ENCODE results near the gene PIWIL4. TPM values are rescaled to one million over a fixed set of nuclear protein-coding genes. Genes with fewer than 3 reads are reported as not detected.
"Not testable (repeated sequence)": the region's sequence is repeated elsewhere in the genome, so short reads cannot be mapped to it uniquely, and the experiment has no call there.

PIWIL4 gene
- polyA plus RNA-seq, 6 donors from 2014 or later: 0.33 to 0.89 (median 0.59) TPM; not detected in 2

GRCh38 chr11:94557992-94558391 is 9.2 kb upstream of the PIWIL4 start:
- no peaks in the 10 kb centered on the region for H3K36me3 Mint-ChIP-seq
- ATAC-seq (ENCODE audit: low read depth in 2 of 2) (no peak), DNase-seq (no peak)
- H3K9me3 Mint-ChIP-seq: no peaks in the 10 kb centered on the region
- no peaks in the 10 kb centered on the region for H3K27me3 Mint-ChIP-seq
- no peak overlapping the region for H3K4me3 Mint-ChIP-seq
- H3K4me1 Mint-ChIP-seq: peaks cover 0 to 6% (median 0%) of the 10 kb centered on the region in 3 donors
- H3K27ac Mint-ChIP-seq: no peak overlapping the region

GRCh38 chr11:94558468-94558867 is 8.7 kb upstream of the PIWIL4 start:
- H3K36me3 Mint-ChIP-seq: no peaks in the 10 kb centered on the region
- H3K9me3 Mint-ChIP-seq: no peaks in the 10 kb centered on the region
- ATAC-seq (ENCODE audit: low read depth in 2 of 2) (no peak), DNase-seq (no peak)
- H3K27ac Mint-ChIP-seq: peak overlapping the region in 1 of 6 donors; percentile 24
- peaks cover 0 to 6% (median 0%) of the 10 kb centered on the region in 3 donors for H3K4me1 Mint-ChIP-seq
- H3K27me3 Mint-ChIP-seq: no peaks in the 10 kb centered on the region
- no peak overlapping the region for H3K4me3 Mint-ChIP-seq

- no peak for DNase-seq
- Mint-ChIP-seq H3K9me3 (no peaks in the 10 kb centered on the region), H3K36me3 (no peaks in the 10 kb centered on the region), H3K27me3 (no peaks in the 10 kb centered on the region), H3K4me1 (peaks cover 0 to 6% (median 0%) of the 10 kb centered on the region in 3 donors), H3K4me3 (no peak overlapping the region), H3K27ac (peak overlapping the region in 2 of 6 donors; percentile 9 to 24)
- ATAC-seq (ENCODE audit: low read depth in 2 of 2): no peak
Measured at GRCh38 chr11:94558932-94559331, 8.2 kb upstream of the PIWIL4 start.

GRCh38 chr11:94559361-94559760 is 7.8 kb upstream of the PIWIL4 start:
- H3K9me3 Mint-ChIP-seq: no peaks in the 10 kb centered on the region
- peaks cover 0 to 6% (median 0%) of the 10 kb centered on the region in 3 donors for H3K4me1 Mint-ChIP-seq
- no peaks in the 10 kb centered on the region for H3K27me3 Mint-ChIP-seq
- no peak for ATAC-seq (ENCODE audit: low read depth in 2 of 2)
- no peak for DNase-seq
- no peaks in the 10 kb centered on the region for H3K36me3 Mint-ChIP-seq
- no peak overlapping the region for H3K27ac Mint-ChIP-seq
- no peak overlapping the region for H3K4me3 Mint-ChIP-seq

GRCh38 chr11:94560834-94561233 is 6.3 kb upstream of the PIWIL4 start:
- Mint-ChIP-seq H3K9me3 (no peaks in the 10 kb centered on the region), H3K4me1 (peaks cover 0 to 6% (median 0%) of the 10 kb centered on the region in 3 donors)
- no peak for ATAC-seq (ENCODE audit: low read depth in 2 of 2)

GRCh38 chr11:94563176-94563847 is 3.9 kb upstream of the PIWIL4 start:
- no peak for ATAC-seq (ENCODE audit: low read depth in 2 of 2)
- H3K27ac Mint-ChIP-seq: peak overlapping the region in 2 of 6 donors; percentile 63 to 67
- H3K27me3 Mint-ChIP-seq: no peaks in the 10 kb centered on the region

More at GRCh38 chr11:94560834-94561233, 6.3 kb upstream of the PIWIL4 start:
- no peaks in the 10 kb centered on the region for H3K27me3 Mint-ChIP-seq
- peak overlapping the region in 1 of 6 donors; percentile 34 for H3K27ac Mint-ChIP-seq
- no peak for DNase-seq
- no peak overlapping the region for H3K4me3 Mint-ChIP-seq
- no peaks in the 10 kb centered on the region for H3K36me3 Mint-ChIP-seq

GRCh38 chr11:94563848-94564467 is 3.2 kb upstream of the PIWIL4 start:
- DNase-seq (no peak), ATAC-seq (ENCODE audit: low read depth in 2 of 2) (no peak)
- Mint-ChIP-seq H3K36me3 (no peaks in the 10 kb centered on the region), H3K9me3 (no peaks in the 10 kb centered on the region), H3K27ac (no peak overlapping the region), H3K4me1 (no peaks in the 10 kb centered on the region), H3K27me3 (no peaks in the 10 kb centered on the region), H3K4me3 (peak overlapping the region in 1 of 8 donors; percentile 47)

More at GRCh38 chr11:94563176-94563847, 3.9 kb upstream of the PIWIL4 start:
- H3K36me3 Mint-ChIP-seq: no peaks in the 10 kb centered on the region
- peaks cover 0 to 4% (median 0%) of the 10 kb centered on the region in 3 donors for H3K4me1 Mint-ChIP-seq
- no peak for DNase-seq
- no peaks in the 10 kb centered on the region for H3K9me3 Mint-ChIP-seq
- peak overlapping the region in 1 of 8 donors; percentile 2 for H3K4me3 Mint-ChIP-seq

- no peak for DNase-seq
- peaks cover 0 to 3% (median 0%) of the 10 kb centered on the region in 7 donors for H3K9me3 Mint-ChIP-seq
- no peak overlapping the region for H3K27ac Mint-ChIP-seq
- H3K27me3 Mint-ChIP-seq: no peaks in the 10 kb centered on the region
- no peaks in the 10 kb centered on the region for H3K4me1 Mint-ChIP-seq
- no peak overlapping the region for H3K4me3 Mint-ChIP-seq
- no peaks in the 10 kb centered on the region for H3K36me3 Mint-ChIP-seq
- no peak for ATAC-seq (ENCODE audit: low read depth in 2 of 2)
Measured at GRCh38 chr11:94568200-94568599, 1.0 kb downstream of the PIWIL4 start.

GRCh38 chr11:94568717-94569116 is 1.5 kb downstream of the PIWIL4 start:
- ATAC-seq (ENCODE audit: low read depth in 2 of 2) (no peak), DNase-seq (no peak)
- no peaks in the 10 kb centered on the region for H3K4me1 Mint-ChIP-seq
- H3K27ac Mint-ChIP-seq: no peak overlapping the region
- no peak overlapping the region for H3K4me3 Mint-ChIP-seq
- H3K9me3 Mint-ChIP-seq: peaks cover 0 to 3% (median 0%) of the 10 kb centered on the region in 7 donors
- no peaks in the 10 kb centered on the region for H3K27me3 Mint-ChIP-seq
- H3K36me3 Mint-ChIP-seq: no peaks in the 10 kb centered on the region

- H3K9me3 Mint-ChIP-seq; H3K4me1 Mint-ChIP-seq; H3K4me3 Mint-ChIP-seq; H3K27me3 Mint-ChIP-seq; H3K27ac Mint-ChIP-seq; ATAC-seq (ENCODE audit: low read depth in 2 of 2); DNase-seq; H3K36me3 Mint-ChIP-seq: not testable (repeated sequence)
Measured at GRCh38 chr11:94572975-94573374, 5.8 kb downstream of the PIWIL4 start.

GRCh38 chr11:94574193-94574961 is 7.2 kb downstream of the PIWIL4 start:
- H3K9me3 Mint-ChIP-seq: peaks cover 0 to 3% (median 0%) of the 10 kb centered on the region in 7 donors
- no peak overlapping the region for H3K27ac Mint-ChIP-seq
- H3K27me3 Mint-ChIP-seq: no peaks in the 10 kb centered on the region
- DNase-seq (no peak), ATAC-seq (ENCODE audit: low read depth in 2 of 2) (no peak)
- no peak overlapping the region for H3K4me3 Mint-ChIP-seq
- H3K36me3 Mint-ChIP-seq: no peaks in the 10 kb centered on the region
- no peaks in the 10 kb centered on the region for H3K4me1 Mint-ChIP-seq

- Mint-ChIP-seq H3K27me3 (no peaks in the 10 kb centered on the region), H3K4me1 (peaks cover 0 to 4% (median 2%) of the 10 kb centered on the region in 3 donors), H3K4me3 (no peak overlapping the region), H3K27ac (no peak overlapping the region), H3K36me3 (no peaks in the 10 kb centered on the region), H3K9me3 (peaks cover 0 to 3% (median 0%) of the 10 kb centered on the region in 7 donors)
- no peak for DNase-seq
- ATAC-seq (ENCODE audit: low read depth in 2 of 2): no peak
Measured at GRCh38 chr11:94576306-94576705, 9.1 kb downstream of the PIWIL4 start.

GRCh38 chr11:94577841-94578240 is 10.7 kb downstream of the PIWIL4 start:
- H3K27ac Mint-ChIP-seq: no peak overlapping the region
- no peak for ATAC-seq (ENCODE audit: low read depth in 2 of 2)

More at GRCh38 chr11:94577841-94578240, 10.7 kb downstream of the PIWIL4 start:
- Mint-ChIP-seq H3K27me3 (no peaks in the 10 kb centered on the region), H3K36me3 (no peaks in the 10 kb centered on the region), H3K4me1 (peaks cover 6 to 14% (median 12%) of the 10 kb centered on the region in 3 donors), H3K9me3 (no peaks in the 10 kb centered on the region), H3K4me3 (no peak overlapping the region)
- DNase-seq: no peak

Data from naive B cell (primary cell).